ENCODE data around the gene PRDM5.

DNA sequence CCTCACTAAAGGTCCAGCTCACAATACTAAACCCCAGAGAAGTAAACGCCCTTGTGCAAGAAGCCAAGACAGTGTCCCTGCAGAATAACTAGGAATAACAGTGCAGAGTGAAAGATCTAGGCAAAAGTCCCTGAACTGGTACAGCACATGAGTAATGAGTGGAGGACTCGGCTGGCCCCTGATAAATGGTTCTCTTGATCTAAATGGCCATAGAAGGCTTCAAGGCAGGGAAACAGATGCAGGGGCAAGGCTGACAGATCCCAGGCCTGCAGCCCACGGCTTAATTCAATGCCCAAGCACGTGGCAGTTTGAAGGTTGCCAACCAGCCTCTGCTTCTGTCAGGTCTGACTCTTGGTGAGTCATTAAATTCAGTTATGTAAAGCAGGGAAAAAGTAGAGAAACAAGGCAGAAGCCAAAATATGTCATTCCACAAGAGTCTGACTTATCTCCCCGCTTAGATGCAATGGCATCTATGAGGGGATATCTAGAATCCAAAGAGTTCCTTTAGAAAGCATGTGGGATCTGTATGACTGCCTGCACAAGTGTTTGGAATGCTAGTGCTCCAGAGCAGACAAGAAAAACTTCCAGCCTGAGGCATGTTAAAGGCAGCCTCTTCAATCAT lies 121.3 kb downstream of the PRDM5 start:
- TF ChIP-seq, protein P1, sequence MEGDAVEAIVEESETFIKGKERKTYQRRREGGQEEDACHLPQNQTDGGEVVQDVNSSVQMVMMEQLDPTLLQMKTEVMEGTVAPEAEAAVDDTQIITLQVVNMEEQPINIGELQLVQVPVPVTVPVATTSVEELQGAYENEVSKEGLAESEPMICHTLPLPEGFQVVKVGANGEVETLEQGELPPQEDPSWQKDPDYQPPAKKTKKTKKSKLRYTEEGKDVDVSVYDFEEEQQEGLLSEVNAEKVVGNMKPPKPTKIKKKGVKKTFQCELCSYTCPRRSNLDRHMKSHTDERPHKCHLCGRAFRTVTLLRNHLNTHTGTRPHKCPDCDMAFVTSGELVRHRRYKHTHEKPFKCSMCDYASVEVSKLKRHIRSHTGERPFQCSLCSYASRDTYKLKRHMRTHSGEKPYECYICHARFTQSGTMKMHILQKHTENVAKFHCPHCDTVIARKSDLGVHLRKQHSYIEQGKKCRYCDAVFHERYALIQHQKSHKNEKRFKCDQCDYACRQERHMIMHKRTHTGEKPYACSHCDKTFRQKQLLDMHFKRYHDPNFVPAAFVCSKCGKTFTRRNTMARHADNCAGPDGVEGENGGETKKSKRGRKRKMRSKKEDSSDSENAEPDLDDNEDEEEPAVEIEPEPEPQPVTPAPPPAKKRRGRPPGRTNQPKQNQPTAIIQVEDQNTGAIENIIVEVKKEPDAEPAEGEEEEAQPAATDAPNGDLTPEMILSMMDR (IDR thresholded peaks at IDR 0.05; ENCODE audit: insufficient read depth, low read depth, low read length): no peak
- no peak for TF ChIP-seq EZH2 (IDR thresholded peaks at IDR 0.05; ENCODE audit: insufficient read depth, low read length)
